Measurements from ENCODE around the gene PCK1. TPM values are rescaled to one million over a fixed set of nuclear protein-coding genes. Genes with fewer than 3 reads are reported as not detected.
A peak's percentile ranks its signal among the peaks of the same experiment; 100 is the strongest.

The PCK1 gene
- total RNA-seq, 1 donor from 2014 or later = not detected

GRCh38 chr20:57570920-57571319, 10.0 kb downstream of the PCK1 start:
- Mint-ChIP-seq H3K9me3 (ENCODE audit: unreplicated experiment) (no peaks in the 10 kb centered on the region), H3K36me3 (ENCODE audit: low read depth, unreplicated experiment) (no peaks in the 10 kb centered on the region), H3K4me3 (ENCODE audit: unreplicated experiment) (no peak overlapping the region), H3K4me1 (ENCODE audit: unreplicated experiment) (peaks cover 3% of the 10 kb centered on the region), H3K27ac (ENCODE audit: unreplicated experiment) (no peak overlapping the region), H3K27me3 (ENCODE audit: unreplicated experiment) (no peaks in the 10 kb centered on the region)
- no peak for DNase-seq (ENCODE audit: low spot score)
- TF ChIP-seq CTCF (IDR thresholded peaks at IDR 0.05; ENCODE audit: unreplicated experiment) = no peak

- Mint-ChIP-seq H3K9me3 (ENCODE audit: unreplicated experiment) (no peaks in the 10 kb centered on the region), H3K4me3 (ENCODE audit: unreplicated experiment) (no peak overlapping the region), H3K36me3 (ENCODE audit: low read depth, unreplicated experiment) (no peaks in the 10 kb centered on the region), H3K27ac (ENCODE audit: unreplicated experiment) (no peak overlapping the region), H3K27me3 (ENCODE audit: unreplicated experiment) (no peaks in the 10 kb centered on the region), H3K4me1 (ENCODE audit: unreplicated experiment) (peaks cover 3% of the 10 kb centered on the region)
- no peak for TF ChIP-seq CTCF (IDR thresholded peaks at IDR 0.05; ENCODE audit: unreplicated experiment)
- DNase-seq (ENCODE audit: low spot score) = no peak
Measured at GRCh38 chr20:57571782-57572416, 11.0 kb downstream of the PCK1 start.

GRCh38 chr20:57573242-57573641, 12.3 kb downstream of the PCK1 start:
- Mint-ChIP-seq H3K27me3 (ENCODE audit: unreplicated experiment) (no peaks in the 10 kb centered on the region), H3K4me3 (ENCODE audit: unreplicated experiment) (no peak overlapping the region), H3K4me1 (ENCODE audit: unreplicated experiment) (peaks cover 3% of the 10 kb centered on the region), H3K27ac (ENCODE audit: unreplicated experiment) (no peak overlapping the region), H3K36me3 (ENCODE audit: low read depth, unreplicated experiment) (no peaks in the 10 kb centered on the region), H3K9me3 (ENCODE audit: unreplicated experiment) (no peaks in the 10 kb centered on the region)
- DNase-seq (ENCODE audit: low spot score) = no peak
- TF ChIP-seq CTCF (IDR thresholded peaks at IDR 0.05; ENCODE audit: unreplicated experiment) = no peak

- Mint-ChIP-seq H3K36me3 (ENCODE audit: low read depth, unreplicated experiment) (no peaks in the 10 kb centered on the region), H3K4me1 (ENCODE audit: unreplicated experiment) (peaks cover 3% of the 10 kb centered on the region), H3K27ac (ENCODE audit: unreplicated experiment) (no peak overlapping the region), H3K4me3 (ENCODE audit: unreplicated experiment) (no peak overlapping the region), H3K27me3 (ENCODE audit: unreplicated experiment) (peaks cover 2% of the 10 kb centered on the region), H3K9me3 (ENCODE audit: unreplicated experiment) (no peaks in the 10 kb centered on the region)
- DNase-seq (ENCODE audit: low spot score) = no peak
- TF ChIP-seq CTCF (IDR thresholded peaks at IDR 0.05; ENCODE audit: unreplicated experiment) = peak; percentile 32
Measured at GRCh38 chr20:57573894-57574293, 13.0 kb downstream of the PCK1 start.

GRCh38 chr20:57574954-57575353, 14.0 kb downstream of the PCK1 start:
- Mint-ChIP-seq H3K27ac (ENCODE audit: unreplicated experiment) (no peak overlapping the region), H3K4me1 (ENCODE audit: unreplicated experiment) (peaks cover 3% of the 10 kb centered on the region), H3K4me3 (ENCODE audit: unreplicated experiment) (no peak overlapping the region), H3K9me3 (ENCODE audit: unreplicated experiment) (no peaks in the 10 kb centered on the region), H3K27me3 (ENCODE audit: unreplicated experiment) (peaks cover 2% of the 10 kb centered on the region), H3K36me3 (ENCODE audit: low read depth, unreplicated experiment) (no peaks in the 10 kb centered on the region)
- no peak for TF ChIP-seq CTCF (IDR thresholded peaks at IDR 0.05; ENCODE audit: unreplicated experiment)
- DNase-seq (ENCODE audit: low spot score) = no peak

Data from endothelial cell (in vitro differentiated cells).